ENCODE measurements around the gene SLC2A4RG. TPM values are rescaled to one million over a fixed set of nuclear protein-coding genes. Genes with fewer than 3 reads are reported as not detected.

The SLC2A4RG gene
- total and polyA plus RNA-seq, 2 of the 13 experiments (the other 11 are each of a cell fraction or from before 2014, with no cell fraction given) = 91.4 to 95.9 TPM

DNA sequence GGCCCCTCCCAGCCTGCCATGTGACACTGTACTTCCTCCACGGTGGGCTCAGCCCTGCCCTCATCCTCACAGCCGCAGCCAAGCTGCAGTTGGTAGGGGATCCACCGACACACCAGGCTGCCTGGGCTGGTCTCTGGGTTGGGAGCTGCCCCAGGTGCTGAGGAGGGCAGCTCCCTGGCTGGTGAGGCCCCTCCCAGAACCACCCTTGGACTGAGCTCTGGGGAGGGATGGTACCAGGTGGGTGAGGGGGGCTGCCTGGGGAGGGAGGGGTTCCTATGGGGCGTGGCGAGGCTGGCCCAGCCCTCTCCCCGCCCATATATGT, 43.3 kb upstream of the SLC2A4RG start (continued):
- TF ChIP-seq, protein P1, sequence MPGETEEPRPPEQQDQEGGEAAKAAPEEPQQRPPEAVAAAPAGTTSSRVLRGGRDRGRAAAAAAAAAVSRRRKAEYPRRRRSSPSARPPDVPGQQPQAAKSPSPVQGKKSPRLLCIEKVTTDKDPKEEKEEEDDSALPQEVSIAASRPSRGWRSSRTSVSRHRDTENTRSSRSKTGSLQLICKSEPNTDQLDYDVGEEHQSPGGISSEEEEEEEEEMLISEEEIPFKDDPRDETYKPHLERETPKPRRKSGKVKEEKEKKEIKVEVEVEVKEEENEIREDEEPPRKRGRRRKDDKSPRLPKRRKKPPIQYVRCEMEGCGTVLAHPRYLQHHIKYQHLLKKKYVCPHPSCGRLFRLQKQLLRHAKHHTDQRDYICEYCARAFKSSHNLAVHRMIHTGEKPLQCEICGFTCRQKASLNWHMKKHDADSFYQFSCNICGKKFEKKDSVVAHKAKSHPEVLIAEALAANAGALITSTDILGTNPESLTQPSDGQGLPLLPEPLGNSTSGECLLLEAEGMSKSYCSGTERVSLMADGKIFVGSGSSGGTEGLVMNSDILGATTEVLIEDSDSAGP (CRISPR knock-in tag; IDR thresholded peaks at IDR 0.05; ENCODE audit: borderline replicate concordance) = no peak
- TF ChIP-seq BRF2 (CRISPR knock-in tag; IDR thresholded peaks at IDR 0.05) = no peak
- 0 out of 2 replicates have a peak, but pooled peaks have one; percentile 28 for TF ChIP-seq ARNTL (CRISPR knock-in tag; IDR thresholded peaks at IDR 0.05)
- TF ChIP-seq PRDM10 (CRISPR knock-in tag; IDR thresholded peaks at IDR 0.05; ENCODE audit: low read depth) = no peak
- TF ChIP-seq, protein P2, sequence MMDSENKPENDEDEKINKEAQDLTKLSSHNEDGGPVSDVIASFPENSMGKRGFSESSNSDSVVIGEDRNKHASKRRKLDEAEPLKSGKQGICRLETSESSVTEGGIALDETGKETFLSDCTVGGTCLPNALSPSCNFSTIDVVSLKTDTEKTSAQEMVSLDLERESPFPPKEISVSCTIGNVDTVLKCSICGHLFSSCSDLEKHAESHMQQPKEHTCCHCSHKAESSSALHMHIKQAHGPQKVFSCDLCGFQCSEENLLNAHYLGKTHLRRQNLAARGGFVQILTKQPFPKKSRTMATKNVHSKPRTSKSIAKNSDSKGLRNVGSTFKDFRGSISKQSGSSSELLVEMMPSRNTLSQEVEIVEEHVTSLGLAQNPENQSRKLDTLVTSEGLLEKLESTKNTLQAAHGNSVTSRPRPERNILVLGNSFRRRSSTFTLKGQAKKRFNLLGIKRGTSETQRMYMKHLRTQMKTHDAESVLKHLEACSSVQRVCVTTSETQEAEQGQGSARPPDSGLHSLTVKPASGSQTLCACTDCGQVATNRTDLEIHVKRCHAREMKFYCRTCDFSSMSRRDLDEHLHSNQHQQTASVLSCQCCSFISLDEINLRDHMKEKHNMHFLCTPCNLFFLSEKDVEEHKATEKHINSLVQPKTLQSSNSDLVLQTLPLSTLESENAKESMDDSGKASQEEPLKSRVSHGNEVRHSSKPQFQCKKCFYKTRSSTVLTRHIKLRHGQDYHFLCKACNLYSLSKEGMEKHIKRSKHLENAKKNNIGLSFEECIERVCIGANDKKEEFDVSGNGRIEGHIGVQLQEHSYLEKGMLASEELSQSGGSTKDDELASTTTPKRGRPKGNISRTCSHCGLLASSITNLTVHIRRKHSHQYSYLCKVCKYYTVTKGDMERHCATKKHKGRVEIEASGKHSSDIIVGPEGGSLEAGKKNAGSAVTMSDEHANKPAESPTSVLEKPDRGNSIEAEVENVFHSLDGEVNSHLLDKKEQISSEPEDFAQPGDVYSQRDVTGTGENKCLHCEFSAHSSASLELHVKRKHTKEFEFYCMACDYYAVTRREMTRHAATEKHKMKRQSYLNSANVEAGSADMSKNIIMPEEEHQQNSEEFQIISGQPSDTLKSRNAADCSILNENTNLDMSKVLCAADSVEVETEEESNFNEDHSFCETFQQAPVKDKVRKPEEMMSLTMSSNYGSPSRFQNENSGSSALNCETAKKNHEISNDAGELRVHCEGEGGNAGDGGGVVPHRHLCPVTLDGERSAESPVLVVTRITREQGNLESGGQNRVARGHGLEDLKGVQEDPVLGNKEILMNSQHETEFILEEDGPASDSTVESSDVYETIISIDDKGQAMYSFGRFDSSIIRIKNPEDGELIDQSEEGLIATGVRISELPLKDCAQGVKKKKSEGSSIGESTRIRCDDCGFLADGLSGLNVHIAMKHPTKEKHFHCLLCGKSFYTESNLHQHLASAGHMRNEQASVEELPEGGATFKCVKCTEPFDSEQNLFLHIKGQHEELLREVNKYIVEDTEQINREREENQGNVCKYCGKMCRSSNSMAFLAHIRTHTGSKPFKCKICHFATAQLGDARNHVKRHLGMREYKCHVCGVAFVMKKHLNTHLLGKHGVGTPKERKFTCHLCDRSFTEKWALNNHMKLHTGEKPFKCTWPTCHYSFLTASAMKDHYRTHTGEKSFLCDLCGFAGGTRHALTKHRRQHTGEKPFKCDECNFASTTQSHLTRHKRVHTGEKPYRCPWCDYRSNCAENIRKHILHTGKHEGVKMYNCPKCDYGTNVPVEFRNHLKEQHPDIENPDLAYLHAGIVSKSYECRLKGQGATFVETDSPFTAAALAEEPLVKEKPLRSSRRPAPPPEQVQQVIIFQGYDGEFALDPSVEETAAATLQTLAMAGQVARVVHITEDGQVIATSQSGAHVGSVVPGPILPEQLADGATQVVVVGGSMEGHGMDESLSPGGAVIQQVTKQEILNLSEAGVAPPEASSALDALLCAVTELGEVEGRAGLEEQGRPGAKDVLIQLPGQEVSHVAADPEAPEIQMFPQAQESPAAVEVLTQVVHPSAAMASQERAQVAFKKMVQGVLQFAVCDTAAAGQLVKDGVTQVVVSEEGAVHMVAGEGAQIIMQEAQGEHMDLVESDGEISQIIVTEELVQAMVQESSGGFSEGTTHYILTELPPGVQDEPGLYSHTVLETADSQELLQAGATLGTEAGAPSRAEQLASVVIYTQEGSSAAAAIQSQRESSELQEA (CRISPR knock-in tag; IDR thresholded peaks at IDR 0.05; ENCODE audit: not compliant biosample characterization) = no peak
- TF ChIP-seq ZNF431 (CRISPR knock-in tag; IDR thresholded peaks at IDR 0.05; ENCODE audit: borderline replicate concordance, low read depth) = no peak; the same call in 1 of the 2 replicates
- 0 out of 2 replicates have a peak, but pooled peaks have one; percentile 40 for TF ChIP-seq ZNF251 (CRISPR knock-in tag; IDR thresholded peaks at IDR 0.05)
- 0 out of 2 replicates have a peak, but pooled peaks have one; percentile 15 for TF ChIP-seq ZNF761 (CRISPR knock-in tag; conservative IDR thresholded peaks at IDR 0.05)
- no peak for TF ChIP-seq KDM6A (CRISPR knock-in tag; IDR thresholded peaks at IDR 0.05; ENCODE audit: low read depth)
- TF ChIP-seq SP2 (CRISPR knock-in tag; IDR thresholded peaks at IDR 0.05) = no peak
- peak; percentile 35 for TF ChIP-seq POLR2G (IDR thresholded peaks at IDR 0.05; ENCODE audit: low read depth, low read length)
- TF ChIP-seq, protein P3, sequence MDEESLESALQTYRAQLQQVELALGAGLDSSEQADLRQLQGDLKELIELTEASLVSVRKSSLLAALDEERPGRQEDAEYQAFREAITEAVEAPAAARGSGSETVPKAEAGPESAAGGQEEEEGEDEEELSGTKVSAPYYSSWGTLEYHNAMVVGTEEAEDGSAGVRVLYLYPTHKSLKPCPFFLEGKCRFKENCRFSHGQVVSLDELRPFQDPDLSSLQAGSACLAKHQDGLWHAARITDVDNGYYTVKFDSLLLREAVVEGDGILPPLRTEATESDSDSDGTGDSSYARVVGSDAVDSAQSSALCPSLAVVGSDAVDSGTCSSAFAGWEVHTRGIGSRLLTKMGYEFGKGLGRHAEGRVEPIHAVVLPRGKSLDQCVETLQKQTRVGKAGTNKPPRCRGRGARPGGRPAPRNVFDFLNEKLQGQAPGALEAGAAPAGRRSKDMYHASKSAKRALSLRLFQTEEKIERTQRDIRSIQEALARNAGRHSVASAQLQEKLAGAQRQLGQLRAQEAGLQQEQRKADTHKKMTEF (CRISPR knock-in tag; IDR thresholded peaks at IDR 0.05) = no peak
- TF ChIP-seq ZNF232 (CRISPR knock-in tag; IDR thresholded peaks at IDR 0.05; ENCODE audit: borderline replicate concordance) = no peak

Measured in HepG2 (cell line).